ENCODE data around the gene MGMT. TPM values are rescaled to one million over a fixed set of nuclear protein-coding genes. Genes with fewer than 3 reads are reported as not detected.

MGMT gene
- total RNA-seq, 6 experiments from 2014 or later = 36.5 to 53.4 (median 42.3) TPM

DNA sequence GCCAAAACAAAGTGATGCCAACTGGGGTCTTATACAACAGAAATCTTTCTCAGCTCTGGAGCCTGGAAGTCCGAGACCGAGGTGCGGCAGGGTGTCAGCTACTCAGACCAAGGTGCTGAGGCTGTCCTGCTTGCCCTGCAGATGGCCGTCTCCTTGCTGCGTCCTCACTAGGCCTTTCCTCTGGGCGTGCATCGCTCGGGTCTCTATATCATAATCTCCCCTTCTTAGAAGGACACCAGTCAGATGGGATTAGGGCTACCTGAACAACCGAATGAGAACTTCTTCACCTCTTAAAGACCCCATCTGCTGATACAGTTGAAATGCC lies 252.3 kb downstream of the MGMT start:
- Histone ChIP-seq H3K9me3 (no peaks in the 10 kb centered on the region), H3K4me3 (no peak overlapping the region), H3K27ac (no peak overlapping the region), H3K27me3 (no peaks in the 10 kb centered on the region), H3K36me3 (no peaks in the 10 kb centered on the region), H3K4me1 (peaks cover 0 to 6% (median 0%) of the 10 kb centered on the region in 4 donors)
- no peak for DNase-seq
- TF ChIP-seq, protein P1, sequence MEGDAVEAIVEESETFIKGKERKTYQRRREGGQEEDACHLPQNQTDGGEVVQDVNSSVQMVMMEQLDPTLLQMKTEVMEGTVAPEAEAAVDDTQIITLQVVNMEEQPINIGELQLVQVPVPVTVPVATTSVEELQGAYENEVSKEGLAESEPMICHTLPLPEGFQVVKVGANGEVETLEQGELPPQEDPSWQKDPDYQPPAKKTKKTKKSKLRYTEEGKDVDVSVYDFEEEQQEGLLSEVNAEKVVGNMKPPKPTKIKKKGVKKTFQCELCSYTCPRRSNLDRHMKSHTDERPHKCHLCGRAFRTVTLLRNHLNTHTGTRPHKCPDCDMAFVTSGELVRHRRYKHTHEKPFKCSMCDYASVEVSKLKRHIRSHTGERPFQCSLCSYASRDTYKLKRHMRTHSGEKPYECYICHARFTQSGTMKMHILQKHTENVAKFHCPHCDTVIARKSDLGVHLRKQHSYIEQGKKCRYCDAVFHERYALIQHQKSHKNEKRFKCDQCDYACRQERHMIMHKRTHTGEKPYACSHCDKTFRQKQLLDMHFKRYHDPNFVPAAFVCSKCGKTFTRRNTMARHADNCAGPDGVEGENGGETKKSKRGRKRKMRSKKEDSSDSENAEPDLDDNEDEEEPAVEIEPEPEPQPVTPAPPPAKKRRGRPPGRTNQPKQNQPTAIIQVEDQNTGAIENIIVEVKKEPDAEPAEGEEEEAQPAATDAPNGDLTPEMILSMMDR (IDR thresholded peaks at IDR 0.05) = no peak
- no peak for TF ChIP-seq POLR2A (IDR thresholded peaks at IDR 0.05)
- intact Hi-C loops (cut with DNase I) = no loop called here
- no peak for ATAC-seq
- WGBS (ENCODE audit: insufficient coverage, low coverage, low lambda C conversion rate, missing lambda C conversion rate) = 100% methylated on average over 1 of the region's 9 CpGs

DNA sequence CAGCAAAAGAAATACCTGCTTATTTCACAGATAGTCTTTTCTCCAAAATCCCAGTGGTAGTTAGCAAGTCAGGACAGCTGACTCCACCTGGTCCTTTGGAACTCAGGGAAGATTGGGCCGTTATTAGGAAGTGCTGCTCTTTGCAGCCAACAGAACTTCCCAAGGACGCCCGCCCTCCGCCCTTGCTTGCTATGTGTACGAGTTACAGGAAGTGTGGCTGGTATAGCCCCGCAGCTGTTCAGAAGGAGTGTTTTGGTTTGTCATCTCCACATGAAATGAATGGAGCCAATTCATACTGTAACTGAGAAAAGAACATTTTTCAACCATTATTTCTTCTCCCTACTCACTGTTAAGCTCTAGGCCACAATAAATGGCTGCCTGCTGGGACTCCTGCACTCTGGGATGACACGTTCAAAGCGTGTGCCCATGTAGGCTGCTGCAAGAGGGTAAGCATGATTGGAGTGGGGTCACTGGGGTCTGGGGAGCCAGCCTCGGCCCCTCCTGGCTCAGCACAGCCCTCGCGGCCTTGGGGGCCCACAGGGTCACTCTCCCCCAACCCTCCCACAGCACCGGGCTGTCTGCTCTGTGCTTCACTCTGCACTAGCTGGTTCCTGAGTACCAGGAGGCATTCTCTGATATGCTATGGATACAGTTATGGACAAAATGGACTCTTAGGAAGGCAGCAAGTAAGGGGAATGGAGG lies 253.0 kb downstream of the MGMT start:
- ATAC-seq = no peak
- peak in 1 of 3 donors; percentile 20 for DNase-seq
- Histone ChIP-seq H3K4me3 (no peak overlapping the region), H3K27ac (no peak overlapping the region), H3K9me3 (no peaks in the 10 kb centered on the region), H3K36me3 (no peaks in the 10 kb centered on the region), H3K27me3 (no peaks in the 10 kb centered on the region), H3K4me1 (peaks cover 0 to 11% (median 0%) of the 10 kb centered on the region in 4 donors)
- intact Hi-C loops (cut with DNase I) = no loop called here
- 84% methylated on average over 5 of the region's 12 CpGs for WGBS (ENCODE audit: insufficient coverage, low coverage, low lambda C conversion rate, missing lambda C conversion rate)
- no peak for TF ChIP-seq POLR2A (IDR thresholded peaks at IDR 0.05)
- TF ChIP-seq, protein P1 (IDR thresholded peaks at IDR 0.05) = no peak

- intact Hi-C loops (cut with DNase I) = no loop called here
- no peaks in the 10 kb centered on the region for H3K27me3 ChIP-seq
- no peak overlapping the region for H3K4me3 ChIP-seq
- ATAC-seq = peak; percentile 70 to 88 (median 77)
- no peak overlapping the region for H3K27ac ChIP-seq
- no CpG with 5 or more reads among the region's 10 CpGs for whole genome bisulfite sequencing (ENCODE audit: insufficient coverage, low coverage, low lambda C conversion rate, missing lambda C conversion rate)
- H3K36me3 ChIP-seq = no peaks in the 10 kb centered on the region
- TF ChIP-seq POLR2A (IDR thresholded peaks at IDR 0.05) = no peak
- TF ChIP-seq, protein P1 (IDR thresholded peaks at IDR 0.05) = no peak
- peak in 1 of 3 donors; percentile 66 for DNase-seq
- no peaks in the 10 kb centered on the region for H3K9me3 ChIP-seq
- peaks cover 0 to 16% (median 0%) of the 10 kb centered on the region in 4 donors for H3K4me1 ChIP-seq
Measured at GRCh38 chr10:129725011-129725410, 258.0 kb downstream of the MGMT start.

DNA sequence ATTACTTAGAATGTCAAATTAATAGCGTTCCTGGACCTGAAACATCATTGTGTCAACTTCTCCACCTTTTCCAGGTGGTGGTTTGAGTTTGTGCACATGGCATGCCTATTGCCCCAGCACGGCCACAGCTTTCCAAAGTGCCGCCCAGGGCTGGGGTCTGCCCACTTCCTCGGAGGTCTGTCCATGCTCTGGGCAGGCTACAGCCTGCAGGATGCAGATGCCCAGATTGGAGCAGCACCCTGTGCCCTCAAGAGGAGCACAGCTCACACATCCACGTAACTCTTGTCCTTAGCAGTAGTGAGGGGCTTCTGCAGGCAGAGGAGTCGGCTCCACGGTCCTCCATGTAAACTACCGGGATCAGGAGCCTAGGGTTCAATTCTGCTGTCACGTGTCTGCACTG lies 258.4 kb downstream of the MGMT start:
- DNase-seq = peak in 1 of 3 donors; percentile 11
- Histone ChIP-seq H3K4me1 (peaks cover 0 to 16% (median 0%) of the 10 kb centered on the region in 4 donors), H3K9me3 (no peaks in the 10 kb centered on the region), H3K4me3 (no peak overlapping the region), H3K27ac (no peak overlapping the region), H3K36me3 (no peaks in the 10 kb centered on the region), H3K27me3 (no peaks in the 10 kb centered on the region)
- intact Hi-C loops (cut with DNase I) = no loop called here
- TF ChIP-seq POLR2A (IDR thresholded peaks at IDR 0.05) = no peak
- TF ChIP-seq, protein P1 (IDR thresholded peaks at IDR 0.05) = no peak
- 96% methylated on average over 4 of the region's 9 CpGs for WGBS (ENCODE audit: insufficient coverage, low coverage, low lambda C conversion rate, missing lambda C conversion rate)
- peak in 1 of 4 donors; percentile 6 for ATAC-seq
